Coronary artery (tissue), 2 donors: Measurements from ENCODE around the gene CPT1B.

ENCODE experiments used
- DNase-seq: peaks from one replicate; pipeline ENCODE4 v3.0.0-alpha.2; 2017; ENCODE audit warnings: low spot score
- H3K27ac ChIP-seq, 2 donors: fragments of 200-600 bp; sonication (generic); one replicate each; pipeline ENCODE4 v1.5.1; 2016 to 2019
- H3K4me3 ChIP-seq: fragments of 200-600 bp; sonication (generic); 2 replicates; pipeline ENCODE4 v1.5.1; 2016; ENCODE audit warnings: mild to moderate bottlenecking, moderate library complexity
- TF ChIP-seq, protein P1 (sequence below): fragments of 200-600 bp; sonication (generic); IDR thresholded peaks from one replicate; pipeline ENCODE4 v1.5.1; 2019; ENCODE audit warnings: antibody characterized with exemption

CPT1B gene

DNA sequence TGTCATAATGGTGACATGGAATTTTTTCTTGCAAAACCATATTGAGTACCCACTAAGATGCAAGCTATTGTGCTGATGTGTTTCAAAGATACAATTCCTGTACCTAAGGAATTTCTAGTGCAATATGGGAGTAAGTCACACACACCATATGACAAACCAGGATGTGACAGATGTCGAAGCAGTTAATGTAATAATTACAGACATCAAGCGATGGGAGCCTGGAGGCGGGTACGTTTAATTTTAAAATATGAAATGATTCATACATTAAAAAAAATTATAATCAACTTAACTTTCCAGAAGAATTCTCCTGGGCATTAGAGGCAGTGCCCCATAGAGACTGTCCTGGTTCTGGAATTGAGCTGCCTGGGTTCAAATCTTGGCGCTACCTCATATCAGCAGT lies 21.5 kb downstream of the CPT1B start:
- Histone ChIP-seq H3K4me3 (no peak overlapping the region), H3K27ac (no peak overlapping the region)
- TF ChIP-seq, protein P1, sequence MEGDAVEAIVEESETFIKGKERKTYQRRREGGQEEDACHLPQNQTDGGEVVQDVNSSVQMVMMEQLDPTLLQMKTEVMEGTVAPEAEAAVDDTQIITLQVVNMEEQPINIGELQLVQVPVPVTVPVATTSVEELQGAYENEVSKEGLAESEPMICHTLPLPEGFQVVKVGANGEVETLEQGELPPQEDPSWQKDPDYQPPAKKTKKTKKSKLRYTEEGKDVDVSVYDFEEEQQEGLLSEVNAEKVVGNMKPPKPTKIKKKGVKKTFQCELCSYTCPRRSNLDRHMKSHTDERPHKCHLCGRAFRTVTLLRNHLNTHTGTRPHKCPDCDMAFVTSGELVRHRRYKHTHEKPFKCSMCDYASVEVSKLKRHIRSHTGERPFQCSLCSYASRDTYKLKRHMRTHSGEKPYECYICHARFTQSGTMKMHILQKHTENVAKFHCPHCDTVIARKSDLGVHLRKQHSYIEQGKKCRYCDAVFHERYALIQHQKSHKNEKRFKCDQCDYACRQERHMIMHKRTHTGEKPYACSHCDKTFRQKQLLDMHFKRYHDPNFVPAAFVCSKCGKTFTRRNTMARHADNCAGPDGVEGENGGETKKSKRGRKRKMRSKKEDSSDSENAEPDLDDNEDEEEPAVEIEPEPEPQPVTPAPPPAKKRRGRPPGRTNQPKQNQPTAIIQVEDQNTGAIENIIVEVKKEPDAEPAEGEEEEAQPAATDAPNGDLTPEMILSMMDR = no peak
- no peak for DNase-seq

DNA sequence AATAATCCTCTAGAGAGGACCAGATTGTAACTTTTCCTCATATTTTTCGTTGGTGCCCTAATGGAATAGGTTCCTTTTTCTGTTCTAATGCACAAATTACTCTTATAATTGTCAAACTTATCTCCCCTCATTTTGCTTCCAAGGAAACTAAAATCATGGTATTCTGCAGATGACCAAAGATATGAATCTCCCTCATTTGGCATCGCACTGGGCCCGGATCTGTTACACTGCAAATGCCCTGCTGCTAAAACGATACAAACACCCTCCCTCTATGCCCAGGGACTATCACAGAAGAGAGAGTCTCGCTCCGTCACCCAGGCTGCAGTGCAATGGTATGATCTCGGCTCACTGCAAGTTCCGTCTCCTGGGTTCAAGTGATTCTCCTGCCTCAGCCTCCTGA lies 24.9 kb downstream of the CPT1B start:
- TF ChIP-seq, protein P1 = no peak

DNA sequence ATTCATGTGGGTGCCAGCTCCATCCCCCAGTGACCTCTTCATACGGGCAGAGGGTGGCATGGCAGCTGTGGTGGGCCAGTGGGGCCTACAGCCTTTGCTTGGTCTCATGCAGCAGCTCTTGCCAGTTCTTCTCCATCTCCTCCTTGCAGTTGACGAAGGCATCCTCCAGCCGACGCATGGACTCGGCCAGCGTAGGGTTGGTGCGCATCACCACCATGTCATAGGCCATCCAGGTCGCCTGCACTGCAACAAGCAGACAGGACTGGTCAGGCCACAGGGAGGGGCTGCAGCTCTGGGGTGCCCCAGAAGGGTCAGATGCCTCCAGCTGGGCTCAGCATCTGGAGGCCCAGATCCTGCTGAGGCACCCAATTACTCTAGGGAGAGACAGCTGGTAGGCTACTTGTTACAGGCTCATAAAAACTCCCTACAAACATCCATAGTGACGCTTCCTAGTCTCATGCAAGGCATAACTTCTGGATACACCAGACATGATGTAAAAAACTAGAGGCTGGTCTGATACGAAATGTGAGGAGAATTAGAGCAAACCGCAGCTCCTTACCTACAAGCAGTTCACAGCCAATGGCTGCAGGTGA lies 27.0 kb downstream of the CPT1B start:
- TF ChIP-seq, protein P1 = no peak
- no peak for DNase-seq
- H3K4me3 ChIP-seq = no peak overlapping the region
- H3K27ac ChIP-seq = no peak overlapping the region

More for the DNA sequence above, 24.9 kb downstream of the CPT1B start:
- Histone ChIP-seq H3K4me3 (no peak overlapping the region), H3K27ac (no peak overlapping the region)
- no peak for DNase-seq

DNA sequence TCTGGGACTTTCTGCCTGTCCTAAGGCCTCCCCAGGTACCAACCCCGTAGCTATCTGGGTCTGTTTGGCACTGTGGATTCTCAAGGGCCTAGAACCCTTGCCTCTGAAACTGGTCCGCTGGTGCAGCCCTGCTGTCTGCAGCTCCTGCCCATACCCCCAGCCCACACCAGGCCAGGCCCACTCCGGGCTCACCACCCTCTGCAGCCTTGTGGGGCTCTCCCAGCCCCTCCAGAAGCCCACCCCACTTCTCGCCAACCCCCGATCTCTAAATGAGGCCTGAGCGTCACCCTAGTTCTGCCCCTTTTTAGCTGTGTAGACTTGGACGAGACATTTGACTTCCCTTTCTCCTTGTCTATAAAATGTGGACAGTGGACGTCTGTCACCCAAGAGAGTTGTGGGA lies 27.8 kb downstream of the CPT1B start:
- TF ChIP-seq, protein P1 = no peak
- DNase-seq = no peak
- Histone ChIP-seq H3K4me3 (no peak overlapping the region), H3K27ac (no peak overlapping the region)

DNA sequence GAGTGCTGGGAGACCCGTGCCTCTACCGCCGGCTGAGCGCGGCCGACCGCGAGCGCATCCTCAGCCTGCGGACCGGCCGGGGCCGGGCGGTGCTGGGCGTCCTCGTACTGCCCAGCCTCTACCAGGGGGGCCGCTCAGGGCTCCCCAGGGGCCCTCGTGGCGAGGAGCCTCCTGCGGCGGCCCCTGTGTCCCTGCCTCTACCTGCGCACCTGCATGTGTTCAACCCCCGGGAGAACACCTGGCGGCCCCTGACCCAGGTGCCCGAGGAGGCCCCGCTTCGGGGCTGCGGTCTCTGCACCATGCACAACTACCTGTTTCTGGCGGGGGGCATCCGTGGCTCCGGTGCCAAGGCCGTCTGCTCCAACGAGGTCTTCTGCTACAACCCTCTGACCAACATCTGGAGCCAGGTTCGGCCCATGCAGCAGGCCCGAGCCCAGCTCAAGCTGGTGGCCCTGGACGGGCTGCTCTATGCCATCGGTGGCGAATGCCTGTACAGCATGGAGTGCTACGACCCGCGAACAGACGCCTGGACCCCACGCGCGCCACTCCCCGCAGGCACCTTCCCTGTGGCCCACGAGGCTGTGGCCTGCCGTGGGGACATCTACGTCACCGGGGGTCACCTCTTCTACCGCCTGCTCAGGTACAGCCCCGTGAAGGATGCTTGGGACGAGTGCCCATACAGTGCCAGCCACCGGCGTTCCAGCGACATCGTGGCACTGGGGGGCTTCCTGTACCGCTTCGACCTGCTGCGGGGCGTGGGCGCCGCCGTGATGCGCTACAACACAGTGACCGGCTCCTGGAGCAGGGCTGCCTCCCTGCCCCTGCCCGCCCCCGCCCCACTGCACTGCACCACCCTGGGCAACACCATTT lies 29.1 kb downstream of the CPT1B start:
- DNase-seq = no peak
- Histone ChIP-seq H3K27ac (no peak overlapping the region), H3K4me3 (peak overlapping the region; percentile 51)
- TF ChIP-seq, protein P1 = no peak

DNA sequence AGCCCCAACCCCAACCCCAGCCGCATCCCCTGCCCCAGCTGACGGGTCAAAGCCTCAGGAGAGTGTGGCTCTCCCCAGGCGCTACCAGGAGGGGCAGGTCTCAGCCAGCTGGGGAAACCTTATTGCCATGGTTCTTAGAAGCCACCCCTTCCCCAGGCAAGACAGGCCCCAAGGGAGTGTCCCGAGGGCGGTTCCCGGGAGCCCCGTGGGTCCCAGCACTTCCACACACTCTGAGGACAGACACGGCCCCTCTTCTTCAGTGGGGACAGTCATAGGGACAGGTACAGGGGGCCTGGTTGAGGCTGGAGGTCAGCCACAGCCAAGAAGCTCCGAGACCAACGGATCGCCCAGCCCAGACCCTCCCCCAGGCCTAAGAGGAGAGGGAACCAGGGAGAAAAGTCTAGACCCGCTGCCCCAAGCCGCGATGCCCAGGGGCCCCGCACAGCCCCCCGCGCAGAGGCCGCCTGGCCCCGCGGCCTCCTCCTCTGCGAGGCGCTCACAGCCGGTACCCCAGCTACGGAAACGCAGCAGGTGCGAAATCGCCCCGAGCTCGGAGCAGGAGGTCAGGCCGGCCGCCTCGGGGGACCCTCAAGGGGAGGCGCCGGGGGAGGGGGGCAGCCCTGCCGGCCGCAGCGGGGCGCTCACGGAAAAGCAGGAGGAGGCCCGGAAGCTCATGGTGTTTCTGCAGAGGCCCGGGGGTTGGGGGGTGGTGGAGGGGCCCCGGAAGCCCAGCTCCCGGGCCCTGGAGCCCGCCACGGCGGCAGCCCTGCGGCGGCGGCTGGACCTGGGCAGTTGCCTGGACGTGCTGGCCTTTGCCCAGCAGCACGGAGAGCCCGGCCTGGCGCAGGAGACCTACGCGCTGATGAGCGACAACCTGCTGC lies 29.9 kb downstream of the CPT1B start:
- no peak for DNase-seq
- TF ChIP-seq, protein P1 = no peak
- Histone ChIP-seq H3K27ac (no peak overlapping the region), H3K4me3 (peak overlapping the region; percentile 51)
